Measurements from ENCODE around the gene APP. TPM values are rescaled to one million over a fixed set of nuclear protein-coding genes. Genes with fewer than 3 reads are reported as not detected.

Gene APP
- total and polyA plus RNA-seq, 8 donors, result 373 to 671 (median 580) TPM

DNA sequence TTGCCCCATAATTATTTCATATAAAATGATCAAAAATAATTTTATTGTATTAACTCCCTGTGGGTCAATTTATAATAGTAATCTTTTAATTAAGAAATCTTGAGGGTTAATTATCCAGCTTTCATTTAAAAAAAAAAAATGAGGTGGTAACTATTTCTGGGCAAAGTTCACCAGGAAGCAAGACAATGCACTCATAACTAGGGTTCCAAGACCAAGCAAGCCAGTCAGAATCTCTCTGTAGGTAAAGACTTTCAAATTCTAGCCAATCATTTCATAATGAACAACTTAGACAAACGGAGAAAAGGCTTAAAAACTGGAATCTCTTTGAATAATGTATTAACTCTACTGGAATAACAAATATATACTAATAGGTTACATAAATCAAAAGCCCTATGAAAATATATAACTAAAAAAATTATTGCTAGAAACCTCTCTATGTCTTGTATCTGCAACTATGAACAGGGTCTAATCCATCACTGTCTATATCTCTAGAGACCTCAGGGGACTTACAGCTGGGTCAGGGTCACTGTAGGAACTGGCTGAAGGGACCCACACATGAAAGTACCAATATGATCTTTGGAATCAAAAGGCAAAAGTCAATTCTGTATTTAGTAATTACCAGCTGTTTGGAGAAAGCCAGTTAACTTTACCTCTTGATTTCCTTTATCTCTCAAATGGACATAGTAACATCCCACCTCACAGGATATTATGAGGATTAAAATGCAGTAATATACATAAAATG, 43.3 kb downstream of the APP start:
- Histone ChIP-seq H3K9me3 (no peaks in the 10 kb centered on the region), H3K27me3 (no peaks in the 10 kb centered on the region), H3K4me3 (no peak overlapping the region), H3K36me3 (no peaks in the 10 kb centered on the region), H3K27ac (no peak overlapping the region), H3K4me1 (peaks cover 7 to 27% of the 10 kb centered on the region in 2 donors)
- TF ChIP-seq, protein P1, sequence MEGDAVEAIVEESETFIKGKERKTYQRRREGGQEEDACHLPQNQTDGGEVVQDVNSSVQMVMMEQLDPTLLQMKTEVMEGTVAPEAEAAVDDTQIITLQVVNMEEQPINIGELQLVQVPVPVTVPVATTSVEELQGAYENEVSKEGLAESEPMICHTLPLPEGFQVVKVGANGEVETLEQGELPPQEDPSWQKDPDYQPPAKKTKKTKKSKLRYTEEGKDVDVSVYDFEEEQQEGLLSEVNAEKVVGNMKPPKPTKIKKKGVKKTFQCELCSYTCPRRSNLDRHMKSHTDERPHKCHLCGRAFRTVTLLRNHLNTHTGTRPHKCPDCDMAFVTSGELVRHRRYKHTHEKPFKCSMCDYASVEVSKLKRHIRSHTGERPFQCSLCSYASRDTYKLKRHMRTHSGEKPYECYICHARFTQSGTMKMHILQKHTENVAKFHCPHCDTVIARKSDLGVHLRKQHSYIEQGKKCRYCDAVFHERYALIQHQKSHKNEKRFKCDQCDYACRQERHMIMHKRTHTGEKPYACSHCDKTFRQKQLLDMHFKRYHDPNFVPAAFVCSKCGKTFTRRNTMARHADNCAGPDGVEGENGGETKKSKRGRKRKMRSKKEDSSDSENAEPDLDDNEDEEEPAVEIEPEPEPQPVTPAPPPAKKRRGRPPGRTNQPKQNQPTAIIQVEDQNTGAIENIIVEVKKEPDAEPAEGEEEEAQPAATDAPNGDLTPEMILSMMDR (IDR thresholded peaks at IDR 0.05), result no peak
- DNase-seq (no peak), ATAC-seq (no peak)
- intact Hi-C loops (cut with DNase I), result no loop called here

DNA sequence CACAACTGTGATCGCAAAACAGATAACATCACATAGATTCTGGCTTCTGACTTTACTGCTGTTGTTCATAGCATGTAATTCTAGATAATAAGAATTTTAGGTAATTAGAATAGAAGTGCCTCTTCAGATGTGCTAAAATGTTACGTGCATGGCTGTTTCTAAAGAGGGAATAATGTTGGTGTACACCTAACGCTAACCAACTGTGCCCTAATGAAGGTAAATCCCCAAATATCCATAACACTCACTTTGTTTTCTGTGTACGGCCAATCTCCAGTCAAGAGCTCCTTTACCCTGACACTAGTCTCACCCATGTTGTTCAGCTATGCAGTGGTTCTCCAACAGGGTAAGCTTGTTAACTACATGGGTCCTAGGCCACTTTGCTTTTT, 44.4 kb downstream of the APP start:
- H3K27me3 ChIP-seq, result no peaks in the 10 kb centered on the region
- no peak for DNase-seq
- no peaks in the 10 kb centered on the region for H3K36me3 ChIP-seq
- no peak for ATAC-seq
- peaks cover 7 to 30% of the 10 kb centered on the region in 2 donors for H3K4me1 ChIP-seq
- no peak overlapping the region for H3K27ac ChIP-seq
- TF ChIP-seq, protein P1 (IDR thresholded peaks at IDR 0.05), result no peak
- H3K9me3 ChIP-seq, result no peaks in the 10 kb centered on the region
- H3K4me3 ChIP-seq, result no peak overlapping the region
- intact Hi-C loops (cut with DNase I), result no loop called here

DNA sequence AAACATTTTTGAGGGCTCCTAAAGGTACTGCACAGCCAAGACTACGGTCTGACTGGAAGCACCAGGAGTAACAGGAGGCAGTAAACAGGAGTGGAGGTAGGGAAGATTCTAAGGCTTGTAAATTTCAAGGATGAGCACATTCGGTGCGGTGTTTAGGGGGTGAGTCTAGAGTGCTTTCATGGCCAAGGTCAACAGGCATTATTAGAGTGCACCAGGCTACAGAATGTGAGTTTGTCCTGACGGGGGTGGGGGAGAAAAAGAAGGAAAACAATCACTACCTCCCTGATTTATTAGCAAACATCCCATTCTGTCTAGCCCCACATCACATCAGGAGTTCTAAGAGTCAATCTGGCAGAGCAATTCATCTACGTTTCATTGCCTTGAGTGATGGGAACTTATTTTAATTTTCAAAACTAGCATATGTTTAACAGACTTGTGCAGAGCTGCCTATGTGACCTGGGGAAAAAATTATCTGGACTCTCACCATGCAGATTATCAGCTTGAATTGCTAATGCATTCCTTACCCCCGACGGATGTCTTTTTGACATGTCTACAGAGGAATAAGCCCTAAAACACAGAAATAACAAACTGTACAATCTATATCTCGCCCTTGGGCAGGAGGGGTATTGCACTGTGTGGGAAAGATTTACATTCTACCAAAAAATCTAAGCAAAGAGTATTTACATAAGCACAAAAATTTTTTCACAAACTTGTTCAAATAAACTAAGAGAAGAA, 45.0 kb downstream of the APP start:
- Histone ChIP-seq H3K27me3 (no peaks in the 10 kb centered on the region), H3K4me3 (no peak overlapping the region), H3K36me3 (no peaks in the 10 kb centered on the region), H3K4me1 (peaks cover 7 to 27% of the 10 kb centered on the region in 2 donors), H3K27ac (no peak overlapping the region), H3K9me3 (no peaks in the 10 kb centered on the region)
- ATAC-seq, result no peak
- intact Hi-C loops (cut with DNase I), result no loop called here
- DNase-seq, result no peak
- TF ChIP-seq, protein P1 (IDR thresholded peaks at IDR 0.05), result no peak

DNA sequence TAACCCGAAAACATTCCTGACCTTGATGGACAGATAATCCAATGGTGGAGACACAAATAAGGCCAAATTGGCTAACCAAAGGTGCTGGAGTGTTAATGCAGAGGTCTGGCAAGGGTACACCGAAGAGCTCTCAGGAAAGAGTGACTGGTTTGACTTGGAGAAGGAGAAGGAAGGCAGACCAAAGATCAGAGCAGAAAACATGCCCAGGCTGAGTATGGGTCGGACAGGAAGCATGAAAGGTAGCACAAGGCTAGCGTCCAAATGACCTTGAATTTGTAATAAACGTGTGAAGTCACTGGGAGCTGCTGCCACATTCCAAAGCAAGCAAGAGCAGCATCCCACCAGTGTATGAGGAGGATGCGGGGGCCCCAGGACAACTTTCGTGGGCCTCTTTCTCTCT, 45.7 kb downstream of the APP start:
- Histone ChIP-seq H3K36me3 (no peaks in the 10 kb centered on the region), H3K27ac (peak overlapping the region in 1 of 2 donors; percentile 30), H3K27me3 (no peaks in the 10 kb centered on the region), H3K9me3 (no peaks in the 10 kb centered on the region), H3K4me3 (no peak overlapping the region), H3K4me1 (peaks cover 7 to 22% of the 10 kb centered on the region in 2 donors)
- TF ChIP-seq, protein P1 (IDR thresholded peaks at IDR 0.05), result no peak
- DNase-seq, result no peak
- peak; percentile 33 for ATAC-seq
- intact Hi-C loops (cut with DNase I), result no loop called here

DNA sequence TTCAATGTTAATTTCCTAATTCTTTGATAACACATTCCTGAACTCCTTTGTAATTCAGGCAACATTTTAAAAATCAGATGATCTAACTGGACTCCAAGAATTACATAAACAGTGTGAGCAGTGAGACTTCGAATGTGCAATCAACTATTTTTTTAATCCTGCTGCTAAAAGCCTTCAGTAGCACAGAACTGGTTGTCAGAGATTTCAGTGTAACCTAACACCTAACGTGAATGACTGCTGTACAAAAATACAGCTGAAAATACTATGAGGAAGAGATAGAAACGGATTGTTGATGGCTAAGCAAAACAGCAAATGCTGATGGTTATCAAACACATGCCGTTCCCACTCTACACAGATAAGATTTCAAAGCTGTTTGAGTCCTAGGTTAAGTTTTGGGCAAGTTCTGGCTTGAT, 46.1 kb downstream of the APP start:
- H3K27ac ChIP-seq, result peak overlapping the region in 1 of 2 donors; percentile 30
- no peak for DNase-seq
- peak; percentile 70 for ATAC-seq

More for the DNA sequence above, 46.1 kb downstream of the APP start:
- Histone ChIP-seq H3K9me3 (no peaks in the 10 kb centered on the region), H3K27me3 (no peaks in the 10 kb centered on the region), H3K4me3 (no peak overlapping the region), H3K36me3 (no peaks in the 10 kb centered on the region), H3K4me1 (peaks cover 7 to 22% of the 10 kb centered on the region in 2 donors)
- TF ChIP-seq, protein P1 (IDR thresholded peaks at IDR 0.05), result no peak
- intact Hi-C loops (cut with DNase I), result no loop called here
